DMS114 treated with DMSO at 0.1 percent for 48 hours (cell line): ENCODE measurements around the gene GMDS.

Source experiments
- DNase-seq: peaks from one replicate; lab custom pipeline; 2025; ENCODE audit not compliant: unreplicated experiment; lab: John Stamatoyannopoulos, UW

Gene GMDS

DNA sequence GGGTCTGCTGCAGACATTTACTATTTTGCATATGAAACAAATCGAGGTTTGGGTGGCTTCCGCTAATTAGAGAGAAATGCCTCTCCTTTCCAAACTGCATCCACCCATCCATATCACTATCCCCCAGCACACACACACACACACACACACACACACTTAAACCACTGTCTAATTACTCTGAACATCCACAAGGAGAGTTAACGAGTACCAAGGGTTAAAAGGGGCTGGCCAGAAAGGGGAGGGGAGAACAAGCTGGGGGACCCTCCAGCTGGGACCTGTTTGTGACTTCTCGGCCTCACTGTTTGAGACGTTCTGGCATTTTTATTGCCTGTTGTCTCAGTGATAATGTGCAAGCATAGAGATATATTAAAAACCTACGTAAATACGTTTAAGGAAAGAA, 374.5 kb downstream of the GMDS start:
- DNase-seq: no peak

DNA sequence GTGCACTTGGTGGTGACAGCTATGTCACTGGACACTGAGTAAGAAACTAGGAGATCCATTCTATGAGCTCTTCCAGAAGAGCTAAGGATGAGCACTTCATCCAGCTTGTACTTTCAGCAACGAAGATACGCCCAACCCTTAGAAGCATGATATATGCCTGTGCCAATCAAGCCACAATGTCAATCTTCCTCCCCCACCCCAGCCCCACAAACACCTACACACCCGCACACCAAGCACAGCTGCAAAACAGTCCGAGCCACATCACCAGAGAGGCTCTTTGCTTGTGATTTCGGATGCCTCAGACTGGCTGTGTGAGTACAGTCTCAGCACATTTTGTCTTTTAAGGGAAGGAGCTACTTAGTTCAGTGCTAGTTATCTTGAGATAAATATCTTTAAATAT, 375.2 kb downstream of the GMDS start:
- DNase-seq: no peak

DNA sequence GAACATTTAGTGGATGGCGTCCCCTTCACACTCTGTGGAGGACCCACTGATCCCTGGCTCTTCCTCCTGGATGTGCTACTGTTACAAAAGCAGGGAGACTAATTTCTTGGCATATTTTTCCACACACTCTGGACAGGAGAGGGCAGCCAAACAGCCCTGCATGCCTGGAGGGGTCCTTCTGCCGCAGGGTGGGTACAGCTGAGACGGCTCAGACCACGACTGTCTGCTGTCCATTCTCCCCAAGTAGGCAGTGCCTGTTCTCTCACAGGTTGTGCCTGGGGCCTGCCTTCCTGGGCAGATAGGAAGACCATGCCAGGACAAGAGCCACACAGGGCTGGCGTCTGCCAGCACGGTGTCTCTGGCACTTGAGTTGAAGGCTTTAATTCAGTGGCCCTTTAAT, 375.6 kb downstream of the GMDS start:
- no peak for DNase-seq

- DNase-seq: no peak
Observed at GRCh38 chr6:1869308-1869707, 376.1 kb downstream of the GMDS start.

DNA sequence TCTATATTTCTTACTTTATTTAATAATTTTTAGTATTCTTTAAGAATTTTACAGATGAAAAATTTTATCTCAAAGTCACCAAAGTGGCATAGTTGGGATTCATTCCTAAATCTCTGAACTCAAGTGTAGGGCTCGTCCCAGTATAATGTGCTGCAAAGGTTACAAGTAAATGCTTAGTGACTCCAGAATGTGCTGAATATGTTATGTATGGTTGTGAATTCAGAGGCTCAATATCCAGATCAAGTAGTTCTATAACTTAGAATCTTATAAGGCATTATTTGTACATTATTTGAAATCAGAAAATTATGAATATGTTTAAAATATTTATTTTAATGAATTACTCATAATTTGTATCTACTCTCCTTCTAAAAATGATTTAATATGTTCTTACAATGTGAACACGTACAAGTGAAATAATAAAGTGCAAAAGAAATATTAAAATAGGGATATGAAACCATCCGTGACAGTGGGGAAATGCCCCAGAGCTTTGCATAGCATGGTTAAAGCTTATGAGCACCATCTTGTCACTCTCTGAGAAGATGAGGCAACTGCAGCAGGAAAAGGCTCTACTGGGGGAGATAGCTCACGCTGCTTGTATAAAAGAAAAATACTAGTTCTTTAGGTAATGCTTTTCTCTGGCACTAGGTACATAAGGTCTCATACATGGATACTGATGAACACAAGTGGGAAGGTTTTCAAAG, 376.7 kb downstream of the GMDS start:
- DNase-seq: no peak

GRCh38 chr6:1867197-1867596, 378.2 kb downstream of the GMDS start:
- DNase-seq: no peak

GRCh38 chr6:1865585-1865984, 379.8 kb downstream of the GMDS start:
- DNase-seq: no peak

GRCh38 chr6:1864496-1864895, 380.9 kb downstream of the GMDS start:
- DNase-seq: peak; percentile 59

DNA sequence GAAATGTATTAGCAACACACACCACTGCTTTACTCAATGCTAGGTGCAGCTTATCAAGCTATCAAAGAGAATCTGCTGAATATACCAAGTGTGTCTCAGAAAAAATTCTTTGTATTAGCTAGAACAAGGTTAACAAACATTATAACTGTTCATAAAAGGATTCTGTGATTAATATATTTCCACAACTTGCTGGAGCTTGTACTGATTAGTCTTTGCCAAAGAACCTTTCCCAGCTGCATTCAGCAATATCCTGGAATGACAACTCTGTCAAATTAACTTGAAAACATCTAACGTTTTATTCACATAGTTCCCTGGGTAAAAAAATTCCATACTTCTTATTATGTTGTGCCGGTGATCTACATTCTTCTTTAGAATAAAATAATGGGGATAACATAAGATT, 383.0 kb downstream of the GMDS start:
- no peak for DNase-seq

DNA sequence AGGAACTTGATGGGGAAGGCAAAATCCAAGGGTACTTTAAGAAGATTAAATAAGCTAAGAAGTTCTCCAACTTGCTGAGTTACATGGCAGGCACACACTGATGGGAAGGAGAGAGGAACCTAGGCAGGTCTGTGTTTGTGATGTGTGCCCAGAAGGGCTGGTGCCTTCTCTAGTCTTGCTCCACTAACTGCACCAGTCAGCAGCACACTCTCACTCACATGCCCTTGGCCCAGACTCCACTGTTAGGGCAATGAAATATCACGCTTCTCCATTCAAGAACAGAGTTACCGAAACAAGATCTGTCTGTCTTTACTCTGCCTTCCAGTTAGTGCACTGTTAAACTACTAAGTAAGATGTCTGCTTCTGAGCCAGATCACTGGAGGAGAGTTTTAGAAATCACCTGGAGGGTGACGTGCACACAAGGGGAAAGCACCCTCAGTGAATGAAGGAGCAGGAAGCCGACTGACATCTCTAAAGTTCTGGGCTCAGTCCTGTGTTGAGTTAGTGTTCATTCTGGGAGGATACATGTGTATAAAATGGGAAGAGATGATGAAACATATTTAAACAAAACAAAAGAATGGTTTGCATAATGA, 384.6 kb downstream of the GMDS start:
- DNase-seq: no peak

GRCh38 chr6:1858859-1859258, 386.5 kb downstream of the GMDS start:
- DNase-seq: no peak

GRCh38 chr6:1858196-1858595, 387.2 kb downstream of the GMDS start:
- no peak for DNase-seq

DNA sequence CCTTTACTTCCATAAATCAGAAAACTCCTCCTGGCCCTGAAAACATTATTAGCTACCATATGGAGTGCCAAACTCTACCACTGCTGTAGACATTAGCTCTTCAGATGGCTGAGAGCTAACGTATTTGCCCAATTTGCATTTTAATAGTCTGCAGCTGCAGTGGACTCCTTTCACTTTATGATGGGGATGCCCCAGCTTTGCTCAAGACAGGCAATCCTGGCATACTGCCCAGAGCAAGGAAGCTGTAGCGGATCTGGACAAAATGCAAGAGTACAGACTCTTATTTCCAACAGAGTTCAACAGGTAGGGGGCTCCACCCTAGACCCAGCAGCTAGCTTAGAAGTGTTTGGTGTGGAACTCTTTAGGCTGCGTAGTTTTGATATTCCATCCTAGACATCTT, 389.0 kb downstream of the GMDS start:
- DNase-seq: no peak

DNA sequence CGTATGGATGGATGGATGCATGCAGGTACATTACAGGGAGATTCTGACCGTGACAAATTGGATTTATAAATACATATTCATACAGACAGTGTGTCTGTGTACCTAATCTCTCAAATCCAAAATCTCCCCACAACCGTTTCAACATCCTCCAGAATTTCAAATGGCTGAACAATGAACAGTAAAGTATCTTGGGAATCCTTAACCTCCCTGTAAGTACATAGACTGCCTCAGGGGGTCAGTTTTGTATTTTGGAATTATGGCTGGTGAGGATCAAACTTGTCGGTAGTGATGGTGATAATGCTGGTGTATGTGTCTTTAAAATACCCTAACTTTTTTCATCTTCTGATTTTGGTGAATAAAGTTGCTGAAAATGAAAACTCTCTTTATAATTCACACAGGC, 389.5 kb downstream of the GMDS start:
- no peak for DNase-seq

GRCh38 chr6:1854296-1854695, 391.1 kb downstream of the GMDS start:
- no peak for DNase-seq

DNA sequence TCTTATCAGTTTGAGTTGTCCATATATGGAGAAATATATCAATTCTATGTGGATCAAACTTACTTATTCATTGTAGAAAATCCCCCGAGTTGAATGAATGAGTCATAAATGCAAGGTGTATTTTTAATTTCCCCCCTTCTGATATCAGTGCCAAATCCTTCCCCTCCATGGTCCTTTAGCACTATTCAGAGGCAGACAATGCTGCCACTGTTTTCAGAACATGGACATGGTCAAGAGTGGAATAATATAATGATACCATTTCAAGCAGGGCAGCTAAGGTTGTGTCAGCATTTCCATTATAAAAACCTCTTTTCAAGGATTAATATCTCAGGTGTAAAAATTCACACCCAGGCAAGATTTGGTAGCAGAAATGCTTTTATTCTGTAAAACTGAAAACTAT, 391.6 kb downstream of the GMDS start:
- no peak for DNase-seq

DNA sequence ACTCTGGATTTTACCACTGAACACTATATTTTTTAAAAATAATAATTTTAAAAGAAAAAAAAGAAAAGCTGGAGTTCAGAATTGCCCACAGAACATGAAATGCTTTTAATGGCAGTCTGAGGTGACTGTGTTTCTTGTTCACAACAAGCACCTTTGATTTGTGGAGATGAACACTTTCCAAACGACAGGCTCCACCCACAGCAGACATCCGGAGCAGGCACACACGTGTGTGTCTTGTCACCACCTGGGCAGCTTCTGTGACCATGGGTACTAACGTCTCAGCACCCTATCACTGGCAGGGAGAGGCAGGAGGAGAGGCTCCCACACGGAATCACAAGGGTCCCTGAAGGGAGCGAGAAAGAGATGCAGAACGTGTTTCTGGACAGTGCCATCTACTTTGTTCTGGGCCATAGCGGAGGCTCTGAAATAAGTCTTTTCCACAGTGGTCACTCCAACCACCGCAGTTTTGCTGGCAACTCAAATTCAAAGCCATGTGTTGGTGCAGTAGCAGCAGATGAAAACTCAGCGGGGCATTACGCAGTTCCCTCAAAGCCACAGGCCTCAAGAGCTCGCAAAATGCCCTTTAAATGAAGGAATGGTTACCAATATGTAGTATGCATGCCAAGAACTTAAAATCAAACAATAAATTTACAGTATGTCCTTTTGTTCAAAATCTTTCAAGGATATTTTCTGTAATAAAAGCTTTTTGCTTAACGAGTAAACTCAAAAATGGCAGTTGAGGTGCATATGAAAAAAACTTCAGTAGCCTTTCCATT, 393.5 kb downstream of the GMDS start:
- DNase-seq: no peak

DNA sequence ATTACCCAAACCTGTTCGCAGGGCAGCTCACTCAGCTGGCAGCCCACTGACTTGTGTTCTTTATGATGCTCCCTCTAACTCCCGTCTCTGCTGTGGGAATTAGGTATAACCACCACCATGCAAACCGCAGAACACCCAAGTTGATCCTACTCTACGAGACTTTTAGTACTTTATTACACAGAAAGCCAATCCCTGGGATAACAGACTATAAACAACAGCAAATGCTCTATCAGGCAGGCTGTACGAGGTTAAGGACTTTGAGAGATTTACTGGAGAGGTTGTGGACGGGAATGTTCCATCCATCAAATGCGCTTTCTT, 394.6 kb downstream of the GMDS start:
- no peak for DNase-seq

DNA sequence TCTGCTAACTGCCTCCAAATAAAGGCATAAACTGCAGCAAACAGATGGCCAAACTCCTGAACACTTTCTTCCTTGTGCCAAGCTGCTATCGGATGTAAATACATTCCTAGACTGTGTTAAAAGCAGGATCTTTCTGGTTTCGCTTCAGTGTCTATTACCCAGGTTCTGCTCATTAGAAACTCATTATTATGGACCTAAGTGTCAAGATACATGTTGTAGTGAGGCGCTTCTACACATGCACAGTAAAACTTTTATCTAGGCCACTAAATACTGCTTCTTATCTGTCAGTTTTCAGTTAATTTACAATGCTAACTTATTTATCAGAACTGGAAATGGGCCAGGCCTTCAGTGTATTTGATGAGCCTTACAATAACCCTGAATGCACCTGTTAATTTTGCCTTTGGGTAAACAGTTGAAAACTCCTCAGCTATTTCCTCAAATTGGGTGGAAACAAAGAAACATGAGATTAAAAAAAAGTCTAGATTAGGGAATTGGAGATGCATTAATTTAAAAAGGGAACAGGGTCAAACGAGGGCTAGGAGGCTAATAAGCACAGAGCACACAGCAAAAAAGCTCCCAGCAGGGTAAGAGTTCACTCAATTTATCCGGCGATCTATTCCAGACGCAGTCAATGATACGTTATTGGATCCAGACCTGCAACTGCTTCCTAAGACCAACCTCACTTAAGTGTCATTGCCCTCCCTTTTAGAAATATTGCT, 395.1 kb downstream of the GMDS start:
- no peak for DNase-seq

- no peak for DNase-seq
Observed at GRCh38 chr6:1849691-1850090, 395.7 kb downstream of the GMDS start.

DNA sequence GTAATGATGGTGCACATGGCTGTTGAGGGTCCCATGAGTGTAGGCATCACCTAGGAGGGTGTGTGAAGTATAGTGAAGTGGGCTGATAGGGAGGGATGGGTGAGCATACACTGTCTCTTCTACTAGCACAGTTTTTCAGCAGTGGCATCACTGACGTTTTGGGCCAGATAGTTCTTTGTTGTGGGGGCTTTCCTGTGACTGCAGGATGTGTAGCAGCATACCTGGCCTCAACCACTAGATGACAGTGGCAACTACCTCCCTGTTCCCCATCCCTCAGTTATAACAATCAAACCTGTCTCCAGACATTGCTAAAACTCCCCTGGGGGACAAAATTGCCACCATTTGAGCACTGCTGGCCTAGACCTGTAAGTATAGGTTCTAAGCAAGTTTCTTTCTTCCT, 396.7 kb downstream of the GMDS start:
- DNase-seq: no peak

GRCh38 chr6:1846611-1847010, 398.8 kb downstream of the GMDS start:
- DNase-seq: no peak
